Parathyroid adenoma (tissue), 2 donors: ENCODE results near the gene CSNK2A1.

Source experiments
- H2AFZ ChIP-seq: fragments of 300-600 bp; sonication (generic); one replicate; pipeline ENCODE4 v1.7.0; 2017; ENCODE audit warnings: antibody characterized with exemption, mild to moderate bottlenecking
- H3K27ac ChIP-seq: fragments of 300-600 bp; sonication (generic); one replicate; pipeline ENCODE4 v1.7.0; 2017
- H3K27me3 ChIP-seq: fragments of 300-600 bp; sonication (generic); one replicate; pipeline ENCODE4 v1.7.0; 2017; ENCODE audit warnings: low read length; ENCODE audit not compliant: control insufficient read depth, insufficient read depth
- H3K36me3 ChIP-seq: fragments of 300-600 bp; sonication (generic); one replicate; pipeline ENCODE4 v1.7.0; 2017; ENCODE audit warnings: low read length; ENCODE audit not compliant: control insufficient read depth, insufficient read depth
- H3K4me1 ChIP-seq: fragments of 300-600 bp; sonication (generic); one replicate; pipeline ENCODE4 v1.7.0; 2017; ENCODE audit warnings: control low read depth
- H3K4me2 ChIP-seq: fragments of 300-600 bp; sonication (generic); one replicate; pipeline ENCODE4 v1.7.0; 2017; ENCODE audit warnings: low read length
- H3K4me3 ChIP-seq: fragments of 300-600 bp; sonication (generic); one replicate; pipeline ENCODE4 v1.7.0; 2017; ENCODE audit warnings: low read depth, low read length
- H3K79me2 ChIP-seq: fragments of 300-600 bp; sonication (generic); one replicate; pipeline ENCODE4 v1.7.0; 2017; ENCODE audit warnings: control low read depth
- H3K9ac ChIP-seq: fragments of 300-600 bp; sonication (generic); one replicate; pipeline ENCODE4 v1.7.0; 2017; ENCODE audit warnings: mild to moderate bottlenecking
- H3K9me3 ChIP-seq: fragments of 300-600 bp; sonication (generic); one replicate; pipeline ENCODE4 v1.7.0; 2017; ENCODE audit warnings: low read length; ENCODE audit not compliant: control insufficient read depth
- CTCF ChIP-seq: fragments of 300-600 bp; sonication (generic); IDR thresholded peaks from one replicate; pipeline ENCODE4 v1.7.0; 2017; ENCODE audit warnings: antibody characterized with exemption, mild to moderate bottlenecking
- donor health status: primary hyperparathyroidism.

The CSNK2A1 gene

GRCh38 chr20:543369-544152 lies at the start of gene CSNK2A1:
Gene CSNK2A1, minus strand, starts transcription at chr20:543790. Its CDS starts 35,239 bp downstream, at chr20:508551.
- Histone ChIP-seq H3K4me3 (peak within 1 kb of the TSS; percentile 87), H2AFZ (peak within 1 kb of the TSS; percentile 96), H3K9me3 (no peaks in the 10 kb centered on the region), H3K27me3 (no peaks in the 10 kb centered on the region), H3K79me2 (peaks cover 44% of the 10 kb centered on the region), H3K4me2 (peak within 1 kb of the TSS; percentile 72), H3K9ac (peak within 1 kb of the TSS; percentile 81), H3K36me3 (no peaks in the 10 kb centered on the region), H3K27ac (peak within 1 kb of the TSS; percentile 97), H3K4me1 (peaks cover 8% of the 10 kb centered on the region)
- no peak for TF ChIP-seq CTCF

GRCh38 chr20:592506-592905 lies 48.9 kb upstream of the CSNK2A1 start:
- H3K79me2 ChIP-seq, result no peaks in the 10 kb centered on the region
- no peaks in the 10 kb centered on the region for H3K9me3 ChIP-seq
- no peak overlapping the region for H2AFZ ChIP-seq
- no peak overlapping the region for H3K9ac ChIP-seq
- H3K27me3 ChIP-seq, result no peaks in the 10 kb centered on the region
- H3K4me2 ChIP-seq, result no peak overlapping the region
- no peaks in the 10 kb centered on the region for H3K4me1 ChIP-seq
- H3K4me3 ChIP-seq, result no peak overlapping the region
- H3K36me3 ChIP-seq, result no peaks in the 10 kb centered on the region
- no peak for TF ChIP-seq CTCF
- H3K27ac ChIP-seq, result no peak overlapping the region

DNA sequence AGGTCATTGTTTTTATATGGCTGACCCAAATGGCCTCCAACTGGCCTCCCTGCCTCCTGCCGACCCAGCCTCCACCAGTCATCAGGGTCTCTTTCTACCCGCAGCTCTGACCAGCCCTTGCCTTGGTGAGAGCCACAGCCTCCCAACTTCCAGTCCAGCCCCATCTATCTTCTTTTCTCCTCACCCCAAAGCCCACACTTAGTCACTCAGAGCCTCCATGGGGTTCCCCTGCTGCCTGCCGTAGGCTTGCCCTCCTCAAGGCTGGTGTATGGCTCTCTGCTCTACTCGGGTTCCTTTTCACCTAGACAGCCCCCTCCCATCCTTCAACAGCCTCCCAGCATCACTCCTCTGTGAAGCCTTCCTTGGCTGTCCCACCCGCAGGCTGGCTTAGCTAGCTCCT lies 48.4 kb upstream of the CSNK2A1 start:
- no peak overlapping the region for H3K27ac ChIP-seq
- H3K9me3 ChIP-seq, result no peaks in the 10 kb centered on the region
- H2AFZ ChIP-seq, result no peak overlapping the region
- H3K4me2 ChIP-seq, result no peak overlapping the region
- no peaks in the 10 kb centered on the region for H3K4me1 ChIP-seq
- no peaks in the 10 kb centered on the region for H3K27me3 ChIP-seq
- H3K9ac ChIP-seq, result no peak overlapping the region
- H3K4me3 ChIP-seq, result no peak overlapping the region
- H3K79me2 ChIP-seq, result no peaks in the 10 kb centered on the region
- no peak for TF ChIP-seq CTCF
- H3K36me3 ChIP-seq, result no peaks in the 10 kb centered on the region

GRCh38 chr20:588932-589672 lies 45.5 kb upstream of the CSNK2A1 start:
- Histone ChIP-seq H3K4me2 (no peak overlapping the region), H3K4me3 (no peak overlapping the region), H3K4me1 (no peaks in the 10 kb centered on the region), H3K9me3 (no peaks in the 10 kb centered on the region), H3K79me2 (no peaks in the 10 kb centered on the region), H3K27ac (no peak overlapping the region), H3K27me3 (no peaks in the 10 kb centered on the region), H3K36me3 (no peaks in the 10 kb centered on the region), H2AFZ (no peak overlapping the region), H3K9ac (no peak overlapping the region)
- TF ChIP-seq CTCF, result no peak
